GM19438 (cell line): ENCODE results near the gene SLC13A5.
"Not testable (repeated sequence)": the region's sequence is repeated elsewhere in the genome, so short reads cannot be mapped to it uniquely, and the experiment has no call there.

Experiments used
- ATAC-seq: cut with Tn5 transposase; IDR thresholded peaks from one replicate; pipeline ENCODE4 v1.9.1; 2021; ENCODE audit warnings: low read depth; ENCODE audit not compliant: unreplicated experiment

Gene SLC13A5

GRCh38 chr17:6713130-6713917 is at the start of gene SLC13A5:
SLC13A5 (minus strand) TSS chr17:6713369; CDS start chr17:6713333, 36 bp downstream.
- no peak for ATAC-seq

GRCh38 chr17:6761779-6762178 is 48.6 kb upstream of the SLC13A5 start:
- no peak for ATAC-seq

DNA sequence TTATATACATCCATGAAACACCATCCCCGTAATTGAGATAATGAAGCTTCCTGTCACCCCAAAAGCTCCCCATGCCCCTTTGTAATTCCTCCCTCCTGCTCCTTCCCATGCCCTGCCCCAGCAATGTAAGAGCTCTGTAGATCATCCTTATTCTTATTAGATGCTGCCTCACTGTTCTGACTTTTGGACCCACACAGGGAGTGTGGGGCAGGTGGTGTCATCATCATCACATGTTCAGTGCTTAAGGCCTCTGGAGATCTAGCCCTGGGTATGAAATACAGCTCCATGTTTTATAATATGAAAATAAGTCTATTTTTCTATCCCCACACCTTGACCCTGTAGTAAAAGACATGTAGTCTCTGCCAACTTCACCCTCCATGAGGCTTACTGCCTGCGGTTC is 44.6 kb upstream of the SLC13A5 start:
- no peak for ATAC-seq

DNA sequence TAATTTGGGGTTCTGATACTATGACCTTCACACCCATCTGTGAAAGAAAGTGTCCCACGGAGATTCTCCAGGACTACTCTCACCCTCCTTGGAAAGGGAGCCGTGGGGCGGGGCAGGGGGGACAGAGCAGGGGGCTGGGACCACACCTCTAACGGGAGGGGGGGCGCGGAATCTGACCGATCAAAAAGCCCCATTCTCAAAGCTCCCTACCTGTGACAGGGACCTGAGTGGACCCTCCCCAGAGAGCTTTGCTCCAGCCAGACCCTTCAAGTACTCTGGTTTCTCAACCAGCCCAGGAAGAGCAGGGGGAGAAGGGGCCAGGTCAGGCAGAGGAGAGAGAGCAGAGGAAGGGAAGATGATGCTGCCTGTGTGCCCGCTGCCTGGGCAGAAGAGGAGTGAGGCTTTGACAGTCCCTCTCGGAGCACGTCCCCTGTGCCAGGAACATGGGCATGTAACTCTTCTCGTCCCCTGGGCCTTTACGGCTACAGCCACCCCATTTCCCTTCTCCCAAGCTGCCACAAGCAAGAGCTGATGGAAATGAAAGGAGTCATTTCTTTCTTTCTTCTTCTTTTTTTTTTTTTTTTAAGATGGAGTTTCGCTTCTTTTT is 43.4 kb upstream of the SLC13A5 start:
- ATAC-seq = no peak

DNA sequence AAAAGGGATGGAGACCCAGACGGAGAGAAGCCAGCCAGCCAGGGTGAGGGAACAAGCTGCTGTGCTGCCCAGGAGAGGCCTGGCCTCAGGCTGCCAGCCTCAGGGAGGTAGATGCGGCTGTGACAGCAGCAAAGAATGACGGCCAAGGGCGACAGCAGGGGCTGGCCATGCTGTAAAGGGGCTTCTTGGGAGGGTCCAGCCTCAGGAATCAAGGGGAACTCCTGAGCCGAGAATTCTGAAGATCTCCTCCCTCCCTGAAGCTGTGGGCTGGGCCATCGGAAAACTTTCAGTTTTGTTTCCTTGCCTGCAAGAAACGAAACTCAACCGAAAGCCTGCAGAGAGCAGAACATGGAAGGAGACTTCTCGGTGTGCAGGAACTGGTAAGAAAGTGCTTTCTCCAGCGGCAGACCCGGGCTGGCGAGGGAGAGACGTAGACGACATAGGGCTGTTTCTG is 42.6 kb upstream of the SLC13A5 start, which contains the start of gene XAF1:
Gene XAF1, plus strand, starts transcription at position 316 of the 454 bp plus-strand sequence. Its CDS starts 33 bp downstream, at position 349.
- ATAC-seq = peak; percentile 44

DNA sequence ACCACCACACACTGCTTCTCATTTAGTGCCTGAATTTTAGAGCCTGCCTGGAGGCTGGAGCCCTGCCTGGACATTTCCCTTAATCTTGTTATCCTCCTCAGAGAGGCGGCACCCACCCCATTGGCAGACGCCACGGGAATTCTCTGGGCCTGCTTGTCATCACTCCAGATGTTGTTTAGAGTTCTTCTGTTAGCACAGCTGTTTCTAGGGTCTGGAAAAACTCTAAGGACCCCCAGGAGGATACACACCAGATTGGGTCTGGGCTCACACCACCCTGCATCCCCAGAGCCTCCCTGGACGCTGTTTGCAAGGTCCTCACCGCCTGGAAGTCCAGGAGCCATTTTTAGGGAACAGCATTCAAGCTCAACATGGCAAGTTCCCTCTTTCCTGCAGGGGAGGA is 42.1 kb upstream of the SLC13A5 start:
- ATAC-seq = no peak

DNA sequence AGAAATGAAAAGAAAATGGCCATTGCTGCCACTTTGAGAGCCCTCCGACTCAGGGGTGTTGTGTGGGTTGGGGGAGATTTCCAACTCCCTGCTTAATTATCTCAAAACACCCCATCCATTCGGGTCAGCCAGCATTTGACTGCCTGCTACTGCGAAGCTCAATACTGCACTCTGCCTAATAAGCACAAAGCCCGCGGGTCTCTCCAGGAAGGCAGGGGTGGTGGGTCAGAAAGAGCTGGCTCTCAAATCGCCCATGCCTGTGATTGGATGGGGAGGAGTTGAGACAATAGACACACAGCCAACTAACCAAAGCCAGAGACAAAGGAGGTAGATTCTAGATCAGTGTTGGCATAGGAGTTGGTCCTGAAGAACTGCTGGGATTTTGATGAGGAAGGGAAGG is 40.4 kb upstream of the SLC13A5 start:
- ATAC-seq = no peak

DNA sequence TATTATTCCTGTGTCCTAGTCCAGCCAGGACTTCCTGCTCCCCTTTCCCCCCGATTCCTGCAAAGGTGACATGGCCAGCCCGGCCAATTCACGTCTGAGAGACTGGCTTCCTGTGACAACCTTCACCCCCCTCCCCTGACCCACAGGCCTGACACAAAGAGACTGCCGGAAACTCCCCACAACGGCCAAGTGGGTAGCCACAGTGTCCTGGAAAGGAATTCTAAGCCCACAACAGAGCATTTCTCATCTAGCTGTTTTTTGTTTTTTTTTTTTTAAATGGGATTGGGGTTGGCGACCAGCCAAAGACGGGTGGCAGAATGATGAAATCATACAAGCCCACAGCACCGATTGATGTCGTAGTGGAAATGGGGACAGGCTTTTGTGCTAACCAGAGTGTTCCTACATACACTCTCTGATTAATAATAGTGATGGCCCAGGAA is 39.9 kb upstream of the SLC13A5 start:
- no peak for ATAC-seq

DNA sequence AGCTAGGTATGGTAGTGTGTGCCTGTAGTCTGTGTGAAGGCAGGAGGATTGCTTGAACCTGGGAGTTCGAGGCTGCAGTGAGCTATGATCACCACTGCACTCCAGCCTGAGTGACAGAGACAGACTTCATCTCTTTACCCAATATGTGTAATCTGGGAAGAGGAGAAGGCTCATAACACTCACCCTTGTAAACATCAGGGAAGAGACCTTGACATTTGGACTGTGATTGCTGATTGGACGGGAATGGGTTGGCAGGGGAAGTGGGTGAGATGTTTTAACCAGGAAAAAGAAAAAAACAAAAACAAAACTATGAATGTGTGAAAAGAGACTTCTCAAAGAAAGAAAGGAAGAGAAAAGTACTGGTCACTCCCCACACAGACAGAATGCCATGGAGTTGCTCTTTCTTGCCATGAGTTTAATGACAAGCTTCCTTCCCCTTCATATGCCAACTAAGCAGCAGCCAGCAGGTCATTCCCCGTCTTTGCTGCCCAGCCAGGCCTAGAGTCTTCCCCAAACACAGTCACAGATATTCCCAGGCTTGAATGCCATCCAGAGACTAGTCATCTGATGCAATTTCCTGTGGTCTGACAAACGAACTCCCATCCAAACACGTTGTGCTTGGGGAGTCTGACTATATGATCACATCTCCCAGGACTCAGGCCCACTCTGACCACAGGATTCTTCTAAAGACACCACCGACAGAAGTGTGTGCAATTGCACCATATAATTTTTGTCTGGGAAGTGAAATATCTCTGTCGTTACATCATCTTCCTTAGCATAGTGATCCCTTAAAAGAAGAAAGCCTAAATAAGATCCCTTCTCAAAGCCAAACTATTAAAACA is 39.1 kb upstream of the SLC13A5 start:
- ATAC-seq = no peak

DNA sequence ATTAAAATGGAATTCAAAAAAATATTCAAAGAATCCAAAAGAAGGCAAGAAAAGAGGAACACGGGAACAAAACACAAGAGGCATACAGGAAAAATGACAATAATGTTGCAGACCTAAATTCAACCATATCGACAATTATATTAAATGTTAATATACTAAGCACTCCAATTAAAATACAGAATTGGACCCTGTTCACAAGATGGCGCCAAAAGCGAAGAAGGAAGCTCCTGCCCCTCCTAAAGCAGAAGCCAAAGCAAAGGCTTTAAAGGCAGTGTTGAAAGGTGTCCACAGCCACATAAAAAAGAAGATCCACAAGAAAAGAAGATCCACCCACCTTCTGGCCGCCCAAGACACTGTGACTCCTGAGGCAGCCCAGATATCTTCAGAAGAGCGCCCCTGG is 36.4 kb upstream of the SLC13A5 start:
- no peak for ATAC-seq

GRCh38 chr17:6748617-6749016 is 35.4 kb upstream of the SLC13A5 start:
- ATAC-seq = no peak

- not testable (repeated sequence) for ATAC-seq
These were observed 33.5 kb upstream of the SLC13A5 start for GRCh38 chr17:6746665-6747064.

DNA sequence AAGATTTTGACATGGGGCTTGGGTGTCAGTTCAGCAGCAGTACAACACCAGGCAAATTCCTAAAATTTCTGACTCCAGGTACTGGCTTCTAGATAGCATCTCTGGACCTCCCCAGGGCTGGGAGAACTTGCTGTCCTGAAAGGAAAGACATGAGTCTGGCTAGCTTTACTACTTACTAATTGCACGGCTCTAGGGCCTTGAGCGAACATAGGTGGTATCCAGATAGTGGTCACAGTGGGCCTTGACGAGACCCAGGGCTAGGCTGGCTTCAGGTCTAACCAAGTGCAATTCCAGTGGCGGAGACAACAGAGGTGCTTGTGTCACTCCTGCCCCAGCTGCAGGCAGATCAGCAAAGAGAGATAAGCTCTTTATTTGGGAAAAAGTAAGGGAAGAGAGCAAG is 16.4 kb upstream of the SLC13A5 start:
- no peak for ATAC-seq

DNA sequence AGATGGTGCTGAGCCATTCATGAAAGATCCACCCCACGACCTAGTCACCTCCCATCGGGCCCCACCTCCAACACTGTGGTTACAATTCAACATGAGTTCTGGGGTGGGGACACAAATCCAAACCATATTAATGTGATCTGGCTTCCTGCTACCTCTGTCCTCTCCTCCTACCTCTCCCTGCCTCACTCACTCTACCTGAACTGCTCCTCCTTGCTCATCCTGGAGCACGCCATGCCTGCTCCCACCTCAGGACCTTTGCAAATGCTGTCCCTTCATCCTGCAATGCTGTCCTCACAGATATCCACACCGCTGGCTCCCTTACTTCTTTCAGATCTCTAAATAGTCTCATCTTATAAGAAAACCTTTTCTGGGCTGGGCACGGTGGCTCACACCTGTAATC is 10.8 kb upstream of the SLC13A5 start:
- ATAC-seq = no peak

- no peak for ATAC-seq
These were observed 8.6 kb upstream of the SLC13A5 start for GRCh38 chr17:6721744-6722143.

- no peak for ATAC-seq
These were observed 3.6 kb upstream of the SLC13A5 start for GRCh38 chr17:6716736-6717135.

- no peak for ATAC-seq
These were observed 1.2 kb upstream of the SLC13A5 start for GRCh38 chr17:6714315-6714874.

DNA sequence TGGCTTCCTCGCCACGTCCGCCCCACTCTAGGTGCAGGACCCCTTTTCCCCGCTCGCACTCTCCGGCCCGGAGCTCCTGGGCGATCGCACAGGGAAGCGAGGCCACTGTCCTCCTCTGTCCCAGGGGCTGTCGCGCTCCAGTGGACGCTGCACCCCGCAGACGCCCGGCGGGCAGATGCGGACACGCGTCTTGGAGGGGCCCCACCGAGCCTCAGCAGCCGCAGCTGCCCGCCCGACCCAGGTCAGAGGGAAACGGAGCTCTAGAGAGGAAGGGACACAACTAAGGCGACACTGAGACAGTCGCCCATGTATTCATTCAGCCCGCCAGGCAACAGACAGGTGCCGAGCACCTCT is 726 bp upstream of the SLC13A5 start:
- ATAC-seq = no peak

DNA sequence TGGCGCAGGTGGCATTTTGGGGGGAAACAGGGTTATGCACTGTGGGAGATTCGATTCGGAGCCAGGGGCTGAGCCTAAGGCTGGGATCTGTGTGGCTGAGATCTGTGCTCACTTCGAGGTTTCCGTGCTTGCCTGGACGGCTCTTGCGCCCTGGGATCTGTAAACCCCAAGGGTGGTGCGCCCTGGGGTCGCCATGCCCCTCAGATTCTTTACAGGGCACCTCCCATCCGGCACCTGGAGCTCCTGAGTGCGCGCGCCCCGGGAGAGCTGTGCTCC is 377 bp downstream of the SLC13A5 start:
- no peak for ATAC-seq

DNA sequence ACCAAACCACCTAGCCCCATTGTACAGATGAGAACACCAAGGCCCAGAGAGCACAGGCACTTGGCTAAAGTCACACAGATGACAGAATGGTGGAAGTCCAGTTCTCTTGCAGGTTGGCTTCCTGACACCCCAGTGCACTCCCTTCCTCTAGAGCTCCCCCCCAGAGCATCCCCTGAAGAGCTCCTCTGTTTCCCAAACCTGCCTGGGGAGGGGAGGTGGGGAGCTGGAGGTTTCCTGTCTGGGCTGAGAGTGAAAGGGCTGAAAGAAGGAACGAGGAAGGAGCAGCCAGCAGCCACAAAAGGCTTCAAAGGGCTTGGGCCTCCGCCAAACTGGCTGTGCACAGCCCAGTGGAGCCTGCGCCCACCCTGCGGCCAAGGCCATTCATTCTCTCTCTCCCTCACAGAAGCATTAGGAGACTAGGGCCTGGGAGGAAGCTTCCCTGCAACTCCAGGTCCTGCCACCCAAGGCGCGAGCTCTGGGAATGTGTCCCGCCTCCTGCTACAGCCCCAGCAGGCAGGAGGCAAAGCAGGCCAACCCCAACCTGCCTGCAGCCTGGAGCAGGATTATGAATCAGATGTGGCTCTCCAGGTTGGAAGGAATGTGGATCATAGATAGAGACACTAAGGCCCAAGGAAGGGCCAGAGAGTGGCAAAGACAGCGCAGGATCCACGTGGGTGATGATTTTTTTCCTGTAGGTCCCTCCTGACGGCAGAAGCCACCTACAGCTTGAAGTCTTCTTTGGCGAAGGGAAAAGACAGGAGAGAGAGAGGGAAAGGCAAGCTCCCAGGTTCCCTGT is 913 bp downstream of the SLC13A5 start:
- ATAC-seq = no peak
